PC-9 (cell line): ENCODE measurements around the gene HLCS. TPM values are rescaled to one million over a fixed set of nuclear protein-coding genes. Genes with fewer than 3 reads are reported as not detected.

Experiments used
- BruUV-seq: library from RNA; stranded (reverse); fragments of 400-500 nt; replicated peaks from 2 replicates; lab custom pipeline; 2021; lab: Mats Ljungman, UMichigan
- CTCF ChIA-PET: fragments of 300-600 bp; sonication (Branson Sonifier 250); formaldehyde crosslinking; loops from one replicate; lab custom pipeline; 2022; ENCODE audit warnings: antibody characterized with exemption; lab: Charles Lee
- POLR2A ChIA-PET: fragments of 300-600 bp; sonication (Branson Sonifier 250); formaldehyde crosslinking; loops from one replicate; lab custom pipeline; 2022; ENCODE audit warnings: antibody characterized with exemption; ENCODE audit not compliant: unreplicated experiment; lab: Charles Lee
- DNase-seq, 2 experiments: peaks; one replicate each; pipeline versions ENCODE4 v3.0.0 to v3.0.0-alpha.2; 2015 to 2022; ENCODE audit warnings: mixed read lengths in 1 of 2
- H2AFZ ChIP-seq: fragments of 200-600 bp; sonication (generic); 2 replicates; pipeline ENCODE4 v1.8.1; 2017; ENCODE audit warnings: antibody characterized with exemption
- H3F3A ChIP-seq: fragments of 200-600 bp; sonication (generic); 2 replicates; pipeline ENCODE4 v1.8.1; 2017; ENCODE audit warnings: antibody characterized with exemption, mild to moderate bottlenecking, low read depth; ENCODE audit not compliant: insufficient read depth
- H3K27ac ChIP-seq: fragments of 200-600 bp; sonication (generic); 2 replicates; pipeline ENCODE4 v1.6.1; 2016; ENCODE audit warnings: mixed run types
- H3K27me3 ChIP-seq: fragments of 200-600 bp; sonication (generic); 2 replicates; pipeline ENCODE4 v1.6.1; 2016; ENCODE audit warnings: low read depth, mixed run types; ENCODE audit not compliant: insufficient read depth
- H3K36me3 ChIP-seq: fragments of 200-600 bp; sonication (generic); 2 replicates; pipeline ENCODE4 v1.6.1; 2016; ENCODE audit warnings: low read depth, mixed run types
- H3K4me1 ChIP-seq: fragments of 200-600 bp; sonication (generic); replicated peaks from 2 replicates; pipeline ENCODE4 v1.6.1; 2016; ENCODE audit warnings: mixed run types; ENCODE audit not compliant: insufficient read depth
- H3K4me2 ChIP-seq: fragments of 200-600 bp; sonication (generic); 2 replicates; pipeline ENCODE4 v1.6.1; 2017; ENCODE audit warnings: mixed run types
- H3K4me3 ChIP-seq: fragments of 200-600 bp; sonication (generic); 2 replicates; pipeline ENCODE4 v1.6.1; 2016; ENCODE audit warnings: mixed run types
- H3K79me2 ChIP-seq: fragments of 200-600 bp; sonication (generic); 2 replicates; pipeline ENCODE4 v1.6.1; 2017; ENCODE audit warnings: low read depth, mixed run types
- H3K9me2 ChIP-seq: fragments of 200-600 bp; sonication (generic); 2 replicates; pipeline ENCODE4 v1.8.1; 2017; ENCODE audit warnings: mild to moderate bottlenecking; ENCODE audit not compliant: insufficient read depth
- H3K9me3 ChIP-seq: fragments of 200-600 bp; sonication (generic); 2 replicates; pipeline ENCODE4 v1.8.1; 2016; ENCODE audit warnings: low read depth; ENCODE audit not compliant: insufficient read depth
- H4K20me1 ChIP-seq: fragments of 200-600 bp; sonication (generic); 2 replicates; pipeline ENCODE4 v1.8.1; 2017; ENCODE audit not compliant: insufficient read depth
- CTCF ChIP-seq: fragments of 200-600 bp; sonication (generic); conservative IDR thresholded peaks from 2 replicates; pipeline ENCODE4 v1.6.1; 2017; ENCODE audit warnings: mixed run types, antibody characterized with exemption, mild to moderate bottlenecking, moderate library complexity
- EZH2 ChIP-seq: fragments of 200-600 bp; sonication (generic); IDR thresholded peaks from 2 replicates; pipeline ENCODE4 v1.8.0; 2017; ENCODE audit warnings: antibody characterized with exemption, low read depth
- intact Hi-C: fragments of 100-400 bp; cut with micrococcal nuclease; formaldehyde crosslinking; loops from one replicate; pipeline ENCODE4 v1.10.0; 2022; ENCODE audit not compliant: unreplicated experiment
- total RNA-seq: library from RNA; stranded (reverse); gene quantifications from 2 replicates; pipeline ENCODE4 v1.2.3, GENCODE V29; 2021

The HLCS gene
- total RNA-seq, 1 experiment from 2014 or later: 21.6 TPM

GRCh38 chr21:36839735-36840134 lies 126.7 kb downstream of the HLCS start:
- no peaks in the 10 kb centered on the region for H3K27me3 ChIP-seq
- H3K4me1 ChIP-seq: no peaks in the 10 kb centered on the region
- no peak overlapping the region for H3K4me2 ChIP-seq
- H3K4me3 ChIP-seq: no peak overlapping the region
- intact Hi-C loops: no loop called here
- CTCF ChIA-PET: no interaction called here
- TF ChIP-seq CTCF: no peak
- no peaks in the 10 kb centered on the region for H3K36me3 ChIP-seq
- POLR2A ChIA-PET: no interaction called here
- no peaks in the 10 kb centered on the region for H3F3A ChIP-seq
- no peaks in the 10 kb centered on the region for H3K9me2 ChIP-seq
- H3K79me2 ChIP-seq: no peaks in the 10 kb centered on the region
- no peak overlapping the region for H3K27ac ChIP-seq
- no peak for DNase-seq
- BruUV-seq: no TSS peak
- H3K9me3 ChIP-seq: no peaks in the 10 kb centered on the region
- H4K20me1 ChIP-seq: no peaks in the 10 kb centered on the region
- no peak overlapping the region for H2AFZ ChIP-seq

- H3K9me2 ChIP-seq: no peaks in the 10 kb centered on the region
- intact Hi-C loops: no loop called here
- no peak for TF ChIP-seq CTCF
- TF ChIP-seq EZH2: no peak
- no peak overlapping the region for H3K4me3 ChIP-seq
- no peak overlapping the region for H3K4me2 ChIP-seq
- no peaks in the 10 kb centered on the region for H3F3A ChIP-seq
- H4K20me1 ChIP-seq: no peaks in the 10 kb centered on the region
- no TSS peak for BruUV-seq
- H3K27ac ChIP-seq: no peak overlapping the region
- no peak overlapping the region for H2AFZ ChIP-seq
- H3K4me1 ChIP-seq: no peaks in the 10 kb centered on the region
- DNase-seq: no peak
- ChIA-PET POLR2A (no interaction called here), CTCF (no interaction called here)
- no peaks in the 10 kb centered on the region for H3K9me3 ChIP-seq
- no peaks in the 10 kb centered on the region for H3K36me3 ChIP-seq
- H3K79me2 ChIP-seq: no peaks in the 10 kb centered on the region
- H3K27me3 ChIP-seq: no peaks in the 10 kb centered on the region
Observed at GRCh38 chr21:36839123-36839522, 127.3 kb downstream of the HLCS start.

GRCh38 chr21:36835383-36835795 lies 131.1 kb downstream of the HLCS start:
- H3K4me1 ChIP-seq: no peaks in the 10 kb centered on the region
- CTCF ChIA-PET: interaction anchor here (0.5 kb wide), 1 partner anchor 20 kb away, joined by 9 read pairs; no protein-coding TSS in a partner anchor
- no peaks in the 10 kb centered on the region for H4K20me1 ChIP-seq
- H3K9me2 ChIP-seq: no peaks in the 10 kb centered on the region
- intact Hi-C loops: no loop called here
- no peaks in the 10 kb centered on the region for H3F3A ChIP-seq
- BruUV-seq: no TSS peak
- H3K27me3 ChIP-seq: no peaks in the 10 kb centered on the region
- TF ChIP-seq EZH2: no peak
- TF ChIP-seq CTCF: no peak
- H3K4me3 ChIP-seq: no peak overlapping the region
- POLR2A ChIA-PET: interaction anchor here (0.6 kb wide), 1 partner anchor 180 kb away, joined by 5 read pairs; no protein-coding TSS in a partner anchor
- no peaks in the 10 kb centered on the region for H3K36me3 ChIP-seq
- no peak overlapping the region for H2AFZ ChIP-seq
- no peaks in the 10 kb centered on the region for H3K79me2 ChIP-seq
- no peak for DNase-seq
- no peaks in the 10 kb centered on the region for H3K9me3 ChIP-seq
- H3K27ac ChIP-seq: no peak overlapping the region
- H3K4me2 ChIP-seq: no peak overlapping the region
